ENCODE results near the gene DDO.
"Not testable (repeated sequence)": the region's sequence is repeated elsewhere in the genome, so short reads cannot be mapped to it uniquely, and the experiment has no call there.

The DDO gene, protein sequence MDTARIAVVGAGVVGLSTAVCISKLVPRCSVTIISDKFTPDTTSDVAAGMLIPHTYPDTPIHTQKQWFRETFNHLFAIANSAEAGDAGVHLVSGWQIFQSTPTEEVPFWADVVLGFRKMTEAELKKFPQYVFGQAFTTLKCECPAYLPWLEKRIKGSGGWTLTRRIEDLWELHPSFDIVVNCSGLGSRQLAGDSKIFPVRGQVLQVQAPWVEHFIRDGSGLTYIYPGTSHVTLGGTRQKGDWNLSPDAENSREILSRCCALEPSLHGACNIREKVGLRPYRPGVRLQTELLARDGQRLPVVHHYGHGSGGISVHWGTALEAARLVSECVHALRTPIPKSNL

DNA sequence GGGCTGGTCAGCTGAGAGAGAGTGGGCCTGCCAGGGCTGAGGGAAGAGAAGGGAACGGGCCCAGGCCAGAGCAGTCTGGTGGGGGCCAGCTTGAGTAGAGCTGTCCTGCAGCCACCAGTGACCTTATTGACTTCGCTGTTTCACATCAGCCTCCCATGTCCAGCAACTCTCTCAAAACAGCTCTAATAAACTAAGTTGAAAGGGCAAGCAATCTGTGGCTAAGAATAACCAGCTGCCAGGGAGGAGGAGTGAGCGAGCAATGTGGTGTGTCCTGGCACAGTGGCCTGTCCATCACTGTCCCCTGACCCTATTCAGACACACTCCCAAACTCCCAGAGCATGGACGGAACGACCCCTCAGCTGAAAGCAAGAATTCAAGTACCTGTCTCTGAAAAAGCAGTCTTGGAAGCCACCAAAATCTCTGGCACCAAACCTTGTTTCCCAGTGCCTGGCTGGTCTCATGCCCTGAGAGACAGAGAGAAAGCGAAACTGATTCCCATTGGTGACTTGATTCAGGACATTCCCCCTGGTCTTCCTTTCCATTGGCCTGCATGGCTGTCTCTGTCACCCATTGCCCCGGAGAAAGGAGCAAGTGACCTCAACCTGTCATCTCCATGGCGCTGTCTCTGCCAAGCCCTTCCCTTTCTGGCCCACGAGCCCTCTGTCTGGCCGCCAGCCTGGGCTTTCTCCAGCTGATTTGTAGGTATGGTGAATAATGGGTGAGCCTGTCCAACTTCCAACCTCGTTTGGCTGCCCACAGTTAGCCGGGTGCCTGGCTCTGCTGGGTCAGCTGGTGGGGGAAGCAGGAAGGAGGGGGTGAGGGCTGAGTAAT is at the start of gene DDO:
Gene DDO (minus strand): TSS at position 490 of the 831 bp plus-strand sequence. CDS start 2,113 bp downstream, outside the sequence.
- no peaks in the 10 kb centered on the region for H3K9me3 ChIP-seq (ENCODE audit: control insufficient read depth, insufficient read depth, low read length)
- no peak within 1 kb of the TSS for H3K9ac ChIP-seq (ENCODE audit: low read depth, low read length)
- H3K27ac ChIP-seq (ENCODE audit: low read depth, low read length) = no peak within 1 kb of the TSS
- H3K4me1 ChIP-seq (ENCODE audit: control insufficient read depth, insufficient read depth, low read length) = no peaks in the 10 kb centered on the region
- H3K27me3 ChIP-seq (ENCODE audit: control insufficient read depth, insufficient read depth, low read length) = no peaks in the 10 kb centered on the region
- no peaks in the 10 kb centered on the region for H3K36me3 ChIP-seq (ENCODE audit: control insufficient read depth, insufficient read depth, low read length)
- no peak within 1 kb of the TSS for H3K4me3 ChIP-seq (ENCODE audit: low read depth, low read length)

DNA sequence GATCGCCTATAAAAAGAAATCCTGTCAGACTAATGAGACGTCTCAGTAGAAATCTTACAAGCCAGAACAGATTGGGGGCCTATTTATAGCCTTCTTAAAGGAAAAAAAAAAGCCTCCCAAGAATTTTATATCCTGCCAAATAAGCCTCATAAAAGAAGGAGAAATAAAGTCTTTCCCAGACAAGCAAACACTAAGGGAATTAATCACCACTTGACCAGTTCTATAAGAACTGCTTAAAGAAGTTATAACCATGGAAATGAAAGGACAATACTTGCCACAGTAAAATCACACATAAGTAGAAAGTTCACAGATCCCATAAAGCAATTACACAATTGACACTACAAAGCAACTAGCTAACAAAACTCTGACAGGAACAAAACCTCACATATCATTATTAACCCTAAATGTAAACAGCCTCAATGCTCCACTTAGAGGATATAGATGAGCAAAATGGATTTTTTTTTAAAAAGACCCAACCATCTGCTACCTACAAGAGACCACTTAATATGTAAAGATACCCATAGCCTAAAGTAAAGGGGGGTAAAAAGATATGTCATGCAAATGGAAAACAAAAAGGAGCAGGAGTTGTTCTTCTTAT is 47.6 kb upstream of the DDO start:
- Histone ChIP-seq H3K4me3 (ENCODE audit: low read depth, low read length) (no peak overlapping the region), H3K4me1 (ENCODE audit: control insufficient read depth, insufficient read depth, low read length) (no peaks in the 10 kb centered on the region), H3K27ac (ENCODE audit: low read depth, low read length) (no peak overlapping the region), H3K27me3 (ENCODE audit: control insufficient read depth, insufficient read depth, low read length) (no peaks in the 10 kb centered on the region), H3K9ac (ENCODE audit: low read depth, low read length) (no peak overlapping the region), H3K36me3 (ENCODE audit: control insufficient read depth, insufficient read depth, low read length) (no peaks in the 10 kb centered on the region), H3K9me3 (ENCODE audit: control insufficient read depth, insufficient read depth, low read length) (no peaks in the 10 kb centered on the region; the same call in 1 of the 2 replicates)

DNA sequence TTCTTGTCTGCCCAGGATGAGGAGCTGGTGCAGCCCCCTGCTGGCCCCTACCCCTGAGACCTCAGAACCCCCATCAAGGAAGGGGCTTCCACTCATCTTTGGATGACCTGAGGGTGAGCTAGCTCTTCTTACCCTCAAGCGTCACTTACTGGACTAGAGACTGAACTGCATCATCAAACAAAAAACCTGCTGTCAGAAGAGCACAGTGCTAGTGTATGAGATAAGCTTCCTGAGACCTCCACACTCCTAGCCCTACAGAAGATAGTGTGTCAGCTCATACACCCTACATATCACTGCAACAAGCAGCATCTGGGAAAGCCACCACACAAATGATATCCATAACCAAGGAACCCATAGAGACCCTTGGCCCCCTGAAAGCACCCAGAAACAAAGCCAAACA is 46.0 kb upstream of the DDO start:
- Histone ChIP-seq H3K27me3 (ENCODE audit: control insufficient read depth, insufficient read depth, low read length) (no peaks in the 10 kb centered on the region), H3K27ac (ENCODE audit: low read depth, low read length) (no peak overlapping the region), H3K9me3 (ENCODE audit: control insufficient read depth, insufficient read depth, low read length) (no peaks in the 10 kb centered on the region; the same call in 1 of the 2 replicates), H3K36me3 (ENCODE audit: control insufficient read depth, insufficient read depth, low read length) (no peaks in the 10 kb centered on the region), H3K4me1 (ENCODE audit: control insufficient read depth, insufficient read depth, low read length) (no peaks in the 10 kb centered on the region), H3K9ac (ENCODE audit: low read depth, low read length) (no peak overlapping the region), H3K4me3 (ENCODE audit: low read depth, low read length) (no peak overlapping the region)

DNA sequence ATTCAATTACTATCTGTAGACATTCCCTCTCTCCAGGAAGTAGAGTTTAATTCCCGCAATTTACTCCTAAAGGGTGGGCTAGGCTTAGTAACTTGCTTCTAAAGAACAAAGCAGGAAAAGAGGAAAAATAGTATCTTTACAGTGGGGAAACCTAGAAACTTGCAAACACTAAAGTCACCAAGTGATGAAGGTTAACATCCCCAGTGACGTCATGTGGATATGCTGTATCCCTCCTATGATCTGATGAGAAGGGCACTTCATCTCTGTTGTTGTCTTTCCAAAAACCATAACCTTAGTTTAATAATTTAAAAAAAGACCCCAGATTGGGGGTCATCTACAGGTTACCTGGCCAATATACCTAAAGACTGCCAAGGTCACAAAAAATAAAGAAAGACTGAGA is 43.8 kb upstream of the DDO start:
- no peak overlapping the region for H3K4me3 ChIP-seq (ENCODE audit: low read depth, low read length)
- H3K4me1 ChIP-seq (ENCODE audit: control insufficient read depth, insufficient read depth, low read length) = 0 out of 2 replicates have a peak, but pooled peaks cover 4% of the 10 kb centered on the region
- no peaks in the 10 kb centered on the region; the same call in 1 of the 2 replicates for H3K9me3 ChIP-seq (ENCODE audit: control insufficient read depth, insufficient read depth, low read length)
- H3K27me3 ChIP-seq (ENCODE audit: control insufficient read depth, insufficient read depth, low read length) = no peaks in the 10 kb centered on the region
- H3K27ac ChIP-seq (ENCODE audit: low read depth, low read length) = no peak overlapping the region
- no peaks in the 10 kb centered on the region for H3K36me3 ChIP-seq (ENCODE audit: control insufficient read depth, insufficient read depth, low read length)
- no peak overlapping the region for H3K9ac ChIP-seq (ENCODE audit: low read depth, low read length)

DNA sequence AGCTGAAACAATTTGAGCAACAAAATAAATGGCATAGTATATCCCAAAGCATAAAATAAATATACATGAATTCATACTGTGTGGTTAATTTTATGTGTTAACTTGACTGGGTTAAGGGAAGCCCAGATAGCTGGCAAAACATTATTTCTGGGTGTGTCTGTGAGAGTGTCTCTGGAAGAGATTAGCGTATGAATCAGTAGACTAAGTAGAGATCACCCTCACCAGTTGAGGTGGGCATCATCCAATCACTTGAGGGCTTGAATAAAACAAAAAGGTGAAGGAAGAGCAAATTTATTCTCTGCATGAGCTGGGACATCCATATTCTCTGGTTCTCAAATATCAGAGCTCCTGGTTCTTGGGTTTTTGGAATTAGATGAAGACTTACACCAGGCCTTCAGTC is 43.1 kb upstream of the DDO start:
- H3K4me3 ChIP-seq (ENCODE audit: low read depth, low read length) = no peak overlapping the region
- H3K9ac ChIP-seq (ENCODE audit: low read depth, low read length) = no peak overlapping the region
- no peaks in the 10 kb centered on the region for H3K27me3 ChIP-seq (ENCODE audit: control insufficient read depth, insufficient read depth, low read length)
- no peak overlapping the region for H3K27ac ChIP-seq (ENCODE audit: low read depth, low read length)
- no peaks in the 10 kb centered on the region for H3K36me3 ChIP-seq (ENCODE audit: control insufficient read depth, insufficient read depth, low read length)
- 0 out of 2 replicates have a peak, but pooled peaks cover 4% of the 10 kb centered on the region for H3K4me1 ChIP-seq (ENCODE audit: control insufficient read depth, insufficient read depth, low read length)
- H3K9me3 ChIP-seq (ENCODE audit: control insufficient read depth, insufficient read depth, low read length) = no peaks in the 10 kb centered on the region; the same call in 1 of the 2 replicates

DNA sequence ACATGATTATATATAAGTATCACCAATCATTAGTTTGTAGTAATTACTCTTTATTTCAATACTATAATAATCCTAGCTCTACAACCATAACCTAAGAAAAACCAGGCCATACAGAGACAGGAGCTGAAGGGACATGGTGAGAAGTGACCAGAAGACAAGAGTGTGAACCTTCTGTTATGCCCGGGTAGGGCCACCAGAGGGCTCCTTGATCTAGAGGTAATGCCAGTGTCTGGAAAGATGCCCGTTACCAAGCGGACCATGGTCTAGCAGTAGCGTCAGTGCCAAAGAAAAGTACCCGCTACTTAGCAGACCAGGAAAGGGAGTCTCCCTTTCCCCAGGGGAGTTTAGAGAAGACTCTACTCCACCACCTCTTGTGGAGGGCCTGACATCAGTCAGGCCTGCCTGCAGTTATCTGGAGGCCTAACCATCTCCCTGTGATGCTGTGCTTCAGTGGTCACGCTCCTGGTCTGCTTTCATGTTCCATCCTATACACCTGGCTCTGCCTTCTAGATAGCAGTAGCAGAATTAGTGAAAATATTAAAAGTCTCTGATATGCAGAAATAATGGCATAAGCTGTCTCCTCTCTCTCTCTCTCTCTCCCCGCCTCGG is 42.3 kb upstream of the DDO start:
- not testable (repeated sequence) for H3K9ac ChIP-seq (ENCODE audit: low read depth, low read length); H3K27me3 ChIP-seq (ENCODE audit: control insufficient read depth, insufficient read depth, low read length); H3K4me1 ChIP-seq (ENCODE audit: control insufficient read depth, insufficient read depth, low read length); H3K36me3 ChIP-seq (ENCODE audit: control insufficient read depth, insufficient read depth, low read length); H3K9me3 ChIP-seq (ENCODE audit: control insufficient read depth, insufficient read depth, low read length); H3K4me3 ChIP-seq (ENCODE audit: low read depth, low read length); H3K27ac ChIP-seq (ENCODE audit: low read depth, low read length)

DNA sequence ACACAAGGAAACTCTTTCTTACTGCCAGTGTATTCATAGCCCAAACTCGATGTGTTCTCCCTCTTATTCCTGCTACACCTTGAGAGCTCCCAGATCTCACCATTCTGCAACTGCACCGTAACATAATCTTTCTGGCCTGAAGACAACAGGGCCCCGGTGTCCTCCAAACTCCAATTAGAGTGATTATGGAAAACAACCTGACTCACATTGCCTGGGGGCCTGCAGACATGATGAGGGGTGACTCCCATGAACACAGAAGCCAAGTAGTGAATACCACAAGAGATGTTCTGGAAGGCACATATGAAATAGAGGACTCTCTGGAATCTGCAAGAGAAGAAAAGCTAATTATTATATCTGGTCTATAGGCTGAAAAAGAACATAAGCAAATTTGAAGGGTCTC is 41.3 kb upstream of the DDO start:
- Histone ChIP-seq H3K27ac (ENCODE audit: low read depth, low read length) (no peak overlapping the region), H3K27me3 (ENCODE audit: control insufficient read depth, insufficient read depth, low read length) (no peaks in the 10 kb centered on the region), H3K4me3 (ENCODE audit: low read depth, low read length) (no peak overlapping the region)

DNA sequence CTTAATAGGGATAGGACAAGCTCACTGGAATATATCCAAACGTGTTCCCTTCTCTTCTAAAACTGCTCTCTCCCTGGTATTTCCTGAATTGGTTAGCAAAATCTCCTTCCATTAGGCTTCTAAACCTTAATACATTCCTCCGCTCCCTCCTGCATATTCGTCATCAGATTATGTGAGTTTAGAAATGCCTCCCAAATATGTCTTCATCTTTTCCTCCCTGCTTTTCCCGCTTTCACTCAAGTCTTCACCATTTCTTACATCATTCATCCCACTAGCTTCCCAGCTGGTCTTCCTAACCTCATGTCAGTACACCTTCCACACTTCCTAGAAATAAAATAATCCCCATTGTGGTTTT is 34.1 kb upstream of the DDO start:
- H3K36me3 ChIP-seq (ENCODE audit: control insufficient read depth, insufficient read depth, low read length) = no peaks in the 10 kb centered on the region
- no peak overlapping the region for H3K27ac ChIP-seq (ENCODE audit: low read depth, low read length)
- H3K4me1 ChIP-seq (ENCODE audit: control insufficient read depth, insufficient read depth, low read length) = no peaks in the 10 kb centered on the region
- no peak overlapping the region for H3K9ac ChIP-seq (ENCODE audit: low read depth, low read length)
- H3K9me3 ChIP-seq (ENCODE audit: control insufficient read depth, insufficient read depth, low read length) = no peaks in the 10 kb centered on the region
- H3K27me3 ChIP-seq (ENCODE audit: control insufficient read depth, insufficient read depth, low read length) = no peaks in the 10 kb centered on the region
- H3K4me3 ChIP-seq (ENCODE audit: low read depth, low read length) = no peak overlapping the region

More for the DNA sequence above, 41.3 kb upstream of the DDO start:
- Histone ChIP-seq H3K4me1 (ENCODE audit: control insufficient read depth, insufficient read depth, low read length) (0 out of 2 replicates have a peak, but pooled peaks cover 4% of the 10 kb centered on the region), H3K9me3 (ENCODE audit: control insufficient read depth, insufficient read depth, low read length) (no peaks in the 10 kb centered on the region), H3K36me3 (ENCODE audit: control insufficient read depth, insufficient read depth, low read length) (no peaks in the 10 kb centered on the region), H3K9ac (ENCODE audit: low read depth, low read length) (no peak overlapping the region)

DNA sequence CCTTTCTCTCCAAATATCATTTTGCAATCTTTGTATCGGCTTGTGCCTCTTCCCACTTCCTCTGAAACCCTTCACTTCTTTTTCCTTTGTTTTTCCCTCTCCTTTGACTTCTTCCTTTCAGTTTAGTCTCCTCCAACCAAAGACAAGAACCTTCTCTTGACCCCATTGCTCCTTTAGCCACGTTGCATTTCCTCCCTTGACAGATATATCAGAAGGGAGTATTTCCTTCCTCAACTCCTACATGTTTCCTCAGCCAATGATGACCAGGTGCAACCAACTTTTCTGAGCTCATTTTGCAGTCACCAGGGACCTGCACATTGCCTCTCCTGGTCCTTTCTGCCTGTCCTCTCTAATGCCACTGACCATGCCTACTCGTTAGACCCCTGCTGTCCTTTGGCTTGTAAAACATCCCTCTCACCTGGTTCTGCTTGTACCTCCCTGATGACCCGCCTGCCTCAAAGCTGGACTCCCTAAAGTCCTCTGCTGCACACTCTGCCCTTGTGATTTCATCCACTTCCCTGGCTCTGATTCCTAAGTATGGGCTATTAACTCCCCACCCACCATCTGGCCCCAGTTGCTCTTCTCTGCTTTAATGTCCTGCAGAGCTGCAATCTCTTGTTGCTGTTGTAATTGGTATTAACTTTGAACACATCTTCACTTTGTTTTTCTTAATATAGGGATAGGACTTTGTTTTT is 33.6 kb upstream of the DDO start:
- H3K4me3 ChIP-seq (ENCODE audit: low read depth, low read length) = no peak overlapping the region
- no peaks in the 10 kb centered on the region for H3K36me3 ChIP-seq (ENCODE audit: control insufficient read depth, insufficient read depth, low read length)
- no peak overlapping the region for H3K27ac ChIP-seq (ENCODE audit: low read depth, low read length)
- H3K27me3 ChIP-seq (ENCODE audit: control insufficient read depth, insufficient read depth, low read length) = no peaks in the 10 kb centered on the region
- no peaks in the 10 kb centered on the region for H3K9me3 ChIP-seq (ENCODE audit: control insufficient read depth, insufficient read depth, low read length)
- H3K9ac ChIP-seq (ENCODE audit: low read depth, low read length) = no peak overlapping the region
- no peaks in the 10 kb centered on the region for H3K4me1 ChIP-seq (ENCODE audit: control insufficient read depth, insufficient read depth, low read length)

DNA sequence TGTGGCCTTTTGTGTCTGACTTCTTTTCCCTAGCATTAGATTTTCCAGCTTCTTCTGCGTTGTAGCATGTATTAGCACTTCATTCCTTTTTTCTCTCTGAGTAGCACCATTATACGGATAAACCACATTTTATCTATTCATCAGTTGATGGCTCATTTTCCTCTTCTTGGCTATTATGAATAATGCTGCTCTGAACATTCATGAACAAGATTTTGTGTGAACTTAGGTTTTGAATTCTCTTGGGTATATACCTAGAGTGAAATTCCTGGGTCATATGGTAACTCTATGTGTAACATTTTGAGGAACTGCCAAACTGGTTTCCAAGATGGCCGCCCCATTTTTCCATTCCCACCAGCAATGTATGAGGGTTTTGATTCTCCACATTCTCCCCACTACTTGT is 32.4 kb upstream of the DDO start:
- no peak overlapping the region for H3K9ac ChIP-seq (ENCODE audit: low read depth, low read length)
- no peak overlapping the region for H3K27ac ChIP-seq (ENCODE audit: low read depth, low read length)
- no peaks in the 10 kb centered on the region for H3K27me3 ChIP-seq (ENCODE audit: control insufficient read depth, insufficient read depth, low read length)
- no peaks in the 10 kb centered on the region for H3K36me3 ChIP-seq (ENCODE audit: control insufficient read depth, insufficient read depth, low read length)
- H3K4me3 ChIP-seq (ENCODE audit: low read depth, low read length) = no peak overlapping the region
- no peaks in the 10 kb centered on the region for H3K4me1 ChIP-seq (ENCODE audit: control insufficient read depth, insufficient read depth, low read length)
- no peaks in the 10 kb centered on the region for H3K9me3 ChIP-seq (ENCODE audit: control insufficient read depth, insufficient read depth, low read length)
